BLaER1 (cell line): ENCODE data around the gene RHOB.

ENCODE experiments used
- H3K27ac ChIP-seq: shearing (Covaris generic); formaldehyde crosslinking; 2 replicates; pipeline ENCODE4 v1.8.1; 2022
- H3K27me3 ChIP-seq: shearing (Covaris generic); formaldehyde crosslinking; 2 replicates; pipeline ENCODE4 v1.8.1; 2022
- H3K36me3 ChIP-seq: shearing (Covaris generic); formaldehyde crosslinking; 2 replicates; pipeline ENCODE4 v1.8.1; 2022
- H3K4me1 ChIP-seq: shearing (Covaris generic); formaldehyde crosslinking; 2 replicates; pipeline ENCODE4 v1.8.1; 2022
- H3K4me2 ChIP-seq: shearing (Covaris generic); formaldehyde crosslinking; 2 replicates; pipeline ENCODE4 v1.8.1; 2022
- H3K4me3 ChIP-seq: shearing (Covaris generic); formaldehyde crosslinking; 2 replicates; pipeline ENCODE4 v1.8.1; 2022
- H3K9ac ChIP-seq: shearing (Covaris generic); formaldehyde crosslinking; 2 replicates; pipeline ENCODE4 v1.8.1; 2022
- H3K9me3 ChIP-seq: shearing (Covaris generic); formaldehyde crosslinking; 2 replicates; pipeline ENCODE4 v1.8.1; 2022
- H4K20me1 ChIP-seq: shearing (Covaris generic); formaldehyde crosslinking; 2 replicates; pipeline ENCODE4 v1.8.1; 2022
- Cebpa-rat ChIP-seq: shearing (Covaris generic); IDR thresholded peaks from 2 replicates; pipeline ENCODE4 v1.8.1; 2022

The RHOB gene

GRCh38 chr2:20451341-20451740 is 4.5 kb downstream of the RHOB start:
- H3K4me1 ChIP-seq: peaks cover 24% of the 10 kb centered on the region
- TF ChIP-seq Cebpa-rat: no peak
- no peak overlapping the region for H3K9ac ChIP-seq
- H3K27me3 ChIP-seq: peaks cover 45% of the 10 kb centered on the region
- H3K9me3 ChIP-seq: no peaks in the 10 kb centered on the region
- no peak overlapping the region for H3K27ac ChIP-seq
- H3K4me3 ChIP-seq: no peak overlapping the region
- H3K4me2 ChIP-seq: no peak overlapping the region
- H3K36me3 ChIP-seq: no peaks in the 10 kb centered on the region
- peaks cover 35% of the 10 kb centered on the region for H4K20me1 ChIP-seq

DNA sequence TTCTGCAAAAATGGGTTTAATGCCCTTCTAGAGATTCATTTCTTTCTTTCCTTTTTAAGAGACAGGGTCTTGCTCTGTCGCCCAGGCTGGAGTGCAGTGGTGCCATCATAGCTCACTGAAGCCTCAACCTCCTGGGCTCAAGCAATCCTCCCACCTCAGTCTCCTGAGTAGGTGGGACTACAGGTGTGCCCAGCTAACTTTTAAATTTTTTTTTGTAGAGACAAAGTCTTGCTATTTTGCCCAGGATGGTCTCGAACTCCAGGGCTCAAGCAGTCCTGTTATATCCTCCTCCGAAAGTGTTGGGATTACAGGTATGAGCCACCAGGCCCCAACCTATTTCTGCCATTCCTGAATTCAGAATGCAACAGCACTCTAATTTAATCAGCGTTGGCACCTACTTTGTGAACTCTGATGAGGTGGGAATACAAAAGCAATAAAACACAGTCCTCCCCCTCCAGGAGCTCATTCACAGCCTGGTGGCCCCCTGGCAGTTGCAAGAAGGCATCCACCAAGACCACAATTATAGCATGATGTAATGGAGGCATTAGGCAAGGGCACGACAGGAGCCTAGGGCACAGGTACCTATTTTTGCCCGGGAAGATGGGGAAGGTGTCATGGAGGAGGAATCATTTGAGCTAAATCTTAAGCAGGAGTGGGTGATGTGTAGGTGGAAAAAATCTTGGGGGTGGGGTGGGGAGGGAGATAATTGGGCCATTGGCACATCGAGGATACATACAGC is 5.1 kb downstream of the RHOB start:
- Histone ChIP-seq H3K4me3 (no peak overlapping the region), H3K4me2 (no peak overlapping the region), H3K27ac (no peak overlapping the region), H3K9me3 (no peaks in the 10 kb centered on the region), H4K20me1 (peaks cover 35% of the 10 kb centered on the region), H3K36me3 (no peaks in the 10 kb centered on the region), H3K4me1 (peaks cover 22% of the 10 kb centered on the region), H3K27me3 (peaks cover 45% of the 10 kb centered on the region), H3K9ac (no peak overlapping the region)
- TF ChIP-seq Cebpa-rat: no peak

DNA sequence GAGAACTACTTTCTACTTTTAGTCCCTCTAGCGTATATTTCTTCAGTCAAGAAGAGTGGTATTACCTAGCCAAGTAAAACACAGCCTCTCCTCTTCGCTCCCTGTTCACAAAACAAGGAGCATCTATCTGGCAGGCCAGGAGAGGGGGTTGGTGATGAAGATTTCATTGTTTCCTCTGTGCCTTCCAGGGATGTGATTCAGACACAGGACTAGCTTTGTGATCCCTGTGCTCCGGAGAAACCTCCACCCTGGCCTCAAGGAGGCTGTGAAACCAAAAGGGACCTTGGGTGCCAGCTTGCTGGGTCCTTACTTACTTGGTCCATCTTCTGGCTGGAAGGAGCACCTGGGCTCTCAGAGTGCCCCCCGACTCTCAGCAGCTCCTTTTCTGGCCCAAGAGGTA is 5.7 kb downstream of the RHOB start:
- Histone ChIP-seq H4K20me1 (peaks cover 32% of the 10 kb centered on the region), H3K36me3 (no peaks in the 10 kb centered on the region), H3K9me3 (no peaks in the 10 kb centered on the region), H3K4me2 (no peak overlapping the region), H3K27me3 (peaks cover 40% of the 10 kb centered on the region), H3K4me1 (peaks cover 20% of the 10 kb centered on the region), H3K4me3 (no peak overlapping the region), H3K27ac (no peak overlapping the region), H3K9ac (no peak overlapping the region)
- no peak for TF ChIP-seq Cebpa-rat

GRCh38 chr2:20453087-20453486 is 6.2 kb downstream of the RHOB start:
- peaks cover 27% of the 10 kb centered on the region for H4K20me1 ChIP-seq
- no peak overlapping the region for H3K4me2 ChIP-seq
- no peak overlapping the region for H3K9ac ChIP-seq
- no peak overlapping the region for H3K27ac ChIP-seq
- no peak for TF ChIP-seq Cebpa-rat
- peaks cover 35% of the 10 kb centered on the region for H3K27me3 ChIP-seq
- no peaks in the 10 kb centered on the region for H3K9me3 ChIP-seq
- H3K4me1 ChIP-seq: peaks cover 15% of the 10 kb centered on the region
- no peaks in the 10 kb centered on the region for H3K36me3 ChIP-seq
- no peak overlapping the region for H3K4me3 ChIP-seq

GRCh38 chr2:20454036-20454981 is 7.4 kb downstream of the RHOB start:
- H3K4me3 ChIP-seq: no peak overlapping the region
- TF ChIP-seq Cebpa-rat: no peak

DNA sequence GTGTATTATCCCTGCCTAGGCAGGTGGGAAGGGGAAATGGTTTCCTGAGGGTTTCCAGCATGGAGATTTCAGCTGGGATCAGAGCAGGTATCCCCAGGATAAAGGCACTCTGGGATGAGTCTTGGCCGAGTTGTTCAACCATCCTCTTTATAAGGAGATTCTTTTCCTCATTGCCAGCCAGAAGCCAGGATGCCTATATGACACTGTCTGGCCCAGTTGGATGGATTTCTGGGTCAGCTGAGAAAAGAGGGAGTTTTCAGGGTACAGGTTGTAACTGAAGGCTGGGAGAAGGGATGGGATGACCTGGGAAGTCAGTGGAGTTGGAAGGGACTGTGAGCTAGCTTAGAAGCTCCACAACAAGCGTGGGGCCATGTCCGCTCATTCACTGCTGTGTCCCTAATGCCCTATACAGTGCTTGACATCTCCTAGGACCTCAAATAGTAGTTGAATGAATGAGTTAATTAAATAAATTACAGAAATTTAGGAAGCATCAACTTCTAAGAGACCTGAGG is 8.3 kb downstream of the RHOB start:
- TF ChIP-seq Cebpa-rat: no peak

More at GRCh38 chr2:20454036-20454981, 7.4 kb downstream of the RHOB start:
- Histone ChIP-seq H3K36me3 (no peaks in the 10 kb centered on the region), H4K20me1 (peaks cover 15% of the 10 kb centered on the region), H3K4me1 (peaks cover 3% of the 10 kb centered on the region; the same call in 1 of the 2 replicates), H3K9ac (no peak overlapping the region), H3K27me3 (peaks cover 23% of the 10 kb centered on the region), H3K9me3 (no peaks in the 10 kb centered on the region), H3K4me2 (no peak overlapping the region), H3K27ac (no peak overlapping the region)

DNA sequence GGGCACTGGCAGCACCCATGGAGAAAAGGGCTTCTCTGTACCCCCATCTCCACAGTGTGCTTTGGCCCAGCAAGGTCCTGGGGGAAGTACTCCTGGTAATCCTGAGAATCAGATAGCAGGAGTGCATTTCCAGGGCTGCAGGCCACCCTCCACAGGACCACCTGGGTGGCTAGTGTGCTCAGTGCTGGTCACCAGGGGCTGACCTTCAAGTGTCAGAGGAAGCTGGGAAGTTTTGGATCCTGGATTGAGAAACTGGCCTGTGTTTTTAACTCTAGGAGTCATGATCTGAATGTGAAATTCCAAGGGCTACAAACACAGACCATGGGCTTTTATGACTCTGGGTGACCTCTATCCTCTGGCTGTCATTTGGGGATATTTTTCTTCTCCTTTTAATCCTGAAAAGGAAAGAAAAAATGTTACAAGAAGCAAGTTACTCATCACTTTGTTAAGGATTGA is 9.3 kb downstream of the RHOB start:
- Histone ChIP-seq H3K4me2 (no peak overlapping the region), H3K9ac (no peak overlapping the region), H3K4me3 (no peak overlapping the region), H4K20me1 (no peaks in the 10 kb centered on the region), H3K36me3 (no peaks in the 10 kb centered on the region), H3K27me3 (peaks cover 5% of the 10 kb centered on the region; the same call in 1 of the 2 replicates), H3K9me3 (no peaks in the 10 kb centered on the region), H3K4me1 (no peaks in the 10 kb centered on the region; the same call in 1 of the 2 replicates), H3K27ac (no peak overlapping the region)
- no peak for TF ChIP-seq Cebpa-rat

More for the DNA sequence above, 8.3 kb downstream of the RHOB start:
- no peaks in the 10 kb centered on the region for H3K9me3 ChIP-seq
- H3K27ac ChIP-seq: no peak overlapping the region
- no peak overlapping the region for H3K4me2 ChIP-seq
- H3K9ac ChIP-seq: no peak overlapping the region
- H4K20me1 ChIP-seq: peaks cover 7% of the 10 kb centered on the region
- H3K27me3 ChIP-seq: peaks cover 15% of the 10 kb centered on the region; the same call in 1 of the 2 replicates
- no peaks in the 10 kb centered on the region; the same call in 1 of the 2 replicates for H3K4me1 ChIP-seq
- no peak overlapping the region for H3K4me3 ChIP-seq
- no peaks in the 10 kb centered on the region for H3K36me3 ChIP-seq

GRCh38 chr2:20456636-20457426 is 10.0 kb downstream of the RHOB start:
- no peaks in the 10 kb centered on the region; the same call in 1 of the 2 replicates for H3K4me1 ChIP-seq
- no peaks in the 10 kb centered on the region for H3K27me3 ChIP-seq
- no peak overlapping the region for H3K9ac ChIP-seq
- no peaks in the 10 kb centered on the region for H3K9me3 ChIP-seq
- no peaks in the 10 kb centered on the region for H4K20me1 ChIP-seq
- no peak overlapping the region for H3K27ac ChIP-seq
- H3K36me3 ChIP-seq: no peaks in the 10 kb centered on the region
- H3K4me2 ChIP-seq: no peak overlapping the region
- no peak for TF ChIP-seq Cebpa-rat
- H3K4me3 ChIP-seq: no peak overlapping the region
